Karpas-422 (cell line): Measurements from ENCODE around the gene LTO1. TPM values are rescaled to one million over a fixed set of nuclear protein-coding genes. Genes with fewer than 3 reads are reported as not detected.

Experiments used
- DNase-seq: peaks from one replicate; pipeline ENCODE4 v3.0.0-alpha.2; 2015
- H2AFZ ChIP-seq: fragments of 200-600 bp; sonication (generic); 2 replicates; pipeline ENCODE4 v1.6.1; 2014; ENCODE audit warnings: antibody characterized with exemption, low read length, mixed read lengths
- H3K27ac ChIP-seq: fragments of 200-600 bp; sonication (generic); 2 replicates; pipeline ENCODE4 v1.5.1; 2014; ENCODE audit warnings: mild to moderate bottlenecking, low read length, moderate library complexity
- H3K27me3 ChIP-seq: fragments of 200-600 bp; sonication (generic); 2 replicates; pipeline ENCODE4 v1.6.1; 2014; ENCODE audit warnings: low read length, mixed read lengths
- H3K36me3 ChIP-seq: fragments of 200-600 bp; sonication (generic); 2 replicates; pipeline ENCODE4 v1.6.1; 2014; ENCODE audit warnings: low read length, mixed read lengths; ENCODE audit not compliant: insufficient read depth
- H3K4me1 ChIP-seq: fragments of 200-600 bp; sonication (generic); 2 replicates; pipeline ENCODE4 v1.6.1; 2014; ENCODE audit warnings: mild to moderate bottlenecking, low read length, mixed read lengths
- H3K4me2 ChIP-seq: fragments of 200-600 bp; sonication (generic); 2 replicates; pipeline ENCODE4 v1.6.1; 2014; ENCODE audit warnings: low read length, low read depth, mild to moderate bottlenecking; ENCODE audit not compliant: poor library complexity, severe bottlenecking
- H3K4me3 ChIP-seq: fragments of 200-600 bp; sonication (generic); 2 replicates; pipeline ENCODE4 v1.5.1; 2014; ENCODE audit warnings: mild to moderate bottlenecking, antibody characterized with exemption, low read length, mixed read lengths
- H3K79me2 ChIP-seq: fragments of 200-600 bp; sonication (generic); 2 replicates; pipeline ENCODE4 v1.6.1; 2014; ENCODE audit warnings: mild to moderate bottlenecking, low read length, mixed read lengths
- H3K9ac ChIP-seq: fragments of 200-600 bp; sonication (generic); 2 replicates; pipeline ENCODE4 v1.6.0; 2014; ENCODE audit warnings: low read length
- H3K9me2 ChIP-seq: fragments of 200-600 bp; sonication (generic), shearing (Covaris generic); replicated peaks from 2 replicates; pipeline ENCODE4 v1.6.0; 2014; ENCODE audit warnings: mild to moderate bottlenecking, low read length, moderate library complexity; ENCODE audit not compliant: insufficient read depth
- H3K9me3 ChIP-seq: fragments of 300-700, 200-600 bp; sonication (generic); 2 replicates; pipeline ENCODE4 v1.6.1; 2014; ENCODE audit warnings: low read length, mixed read lengths
- H4K20me1 ChIP-seq: fragments of 200-600 bp; sonication (generic); 2 replicates; pipeline ENCODE4 v1.6.1; 2014; ENCODE audit warnings: mild to moderate bottlenecking, antibody characterized with exemption, low read length, low read depth; ENCODE audit not compliant: insufficient read depth
- total RNA-seq: library from RNA; depleted of rRNA; stranded (reverse); fragments of >200 nt; shearing (Covaris generic); gene quantifications from 2 replicates; pipeline ENCODE4 v1.2.3, GENCODE V29; 2014; ENCODE audit warnings: low replicate concordance

Gene LTO1
- total RNA-seq, 1 experiment from 2014 or later, result 26.2 TPM

- no peak for DNase-seq
- H3K27ac ChIP-seq, result no peak overlapping the region
- H2AFZ ChIP-seq, result no peak overlapping the region
- H3K4me3 ChIP-seq, result no peak overlapping the region
- H3K79me2 ChIP-seq, result no peaks in the 10 kb centered on the region; the same call in 1 of the 2 replicates
- H3K9ac ChIP-seq, result no peak overlapping the region
- no peaks in the 10 kb centered on the region for H3K9me2 ChIP-seq
- peaks cover 8% of the 10 kb centered on the region; the same call in 1 of the 2 replicates for H3K36me3 ChIP-seq
- H3K9me3 ChIP-seq, result no peaks in the 10 kb centered on the region
- no peaks in the 10 kb centered on the region for H3K27me3 ChIP-seq
- H3K4me2 ChIP-seq, result no peak overlapping the region
- H3K4me1 ChIP-seq, result no peaks in the 10 kb centered on the region
- 0 out of 2 replicates have a peak, but pooled peaks cover 9% of the 10 kb centered on the region for H4K20me1 ChIP-seq
Observed at GRCh38 chr11:69666261-69666660, 8.9 kb downstream of the LTO1 start.

GRCh38 chr11:69665669-69666068 is 9.5 kb downstream of the LTO1 start:
- H3K36me3 ChIP-seq, result peaks cover 8% of the 10 kb centered on the region; the same call in 1 of the 2 replicates
- no peaks in the 10 kb centered on the region; the same call in 1 of the 2 replicates for H3K79me2 ChIP-seq
- H3K4me1 ChIP-seq, result no peaks in the 10 kb centered on the region
- no peaks in the 10 kb centered on the region for H3K9me2 ChIP-seq
- H3K4me2 ChIP-seq, result no peak overlapping the region
- 0 out of 2 replicates have a peak, but pooled peaks cover 9% of the 10 kb centered on the region for H4K20me1 ChIP-seq
- no peak overlapping the region for H3K27ac ChIP-seq
- no peak overlapping the region for H3K9ac ChIP-seq
- H3K4me3 ChIP-seq, result no peak overlapping the region
- no peak for DNase-seq
- H2AFZ ChIP-seq, result no peak overlapping the region
- H3K27me3 ChIP-seq, result no peaks in the 10 kb centered on the region
- H3K9me3 ChIP-seq, result no peaks in the 10 kb centered on the region

- no peaks in the 10 kb centered on the region for H3K9me3 ChIP-seq
- H3K4me2 ChIP-seq, result no peak overlapping the region
- no peak overlapping the region for H3K9ac ChIP-seq
- no peaks in the 10 kb centered on the region for H3K27me3 ChIP-seq
- H3K4me1 ChIP-seq, result no peaks in the 10 kb centered on the region
- 0 out of 2 replicates have a peak, but pooled peaks cover 9% of the 10 kb centered on the region for H4K20me1 ChIP-seq
- peaks cover 8% of the 10 kb centered on the region; the same call in 1 of the 2 replicates for H3K36me3 ChIP-seq
- no peak for DNase-seq
- no peaks in the 10 kb centered on the region; the same call in 1 of the 2 replicates for H3K79me2 ChIP-seq
- H2AFZ ChIP-seq, result no peak overlapping the region
- H3K9me2 ChIP-seq, result no peaks in the 10 kb centered on the region
- no peak overlapping the region for H3K4me3 ChIP-seq
- H3K27ac ChIP-seq, result no peak overlapping the region
Observed at GRCh38 chr11:69664901-69665300, 10.3 kb downstream of the LTO1 start.

- no peaks in the 10 kb centered on the region for H3K79me2 ChIP-seq
- peaks cover 3% of the 10 kb centered on the region; the same call in 1 of the 2 replicates for H3K36me3 ChIP-seq
- DNase-seq, result no peak
- H3K9me3 ChIP-seq, result no peaks in the 10 kb centered on the region
- H3K9me2 ChIP-seq, result no peaks in the 10 kb centered on the region
- H3K9ac ChIP-seq, result no peak overlapping the region
- H3K27ac ChIP-seq, result no peak overlapping the region
- H3K4me3 ChIP-seq, result no peak overlapping the region
- H4K20me1 ChIP-seq, result 0 out of 2 replicates have a peak, but pooled peaks cover 7% of the 10 kb centered on the region
- no peaks in the 10 kb centered on the region for H3K4me1 ChIP-seq
- H2AFZ ChIP-seq, result no peak overlapping the region
- H3K4me2 ChIP-seq, result no peak overlapping the region
- H3K27me3 ChIP-seq, result no peaks in the 10 kb centered on the region
Observed at GRCh38 chr11:69664103-69664775, 10.9 kb downstream of the LTO1 start.

GRCh38 chr11:69663326-69663725 is 11.8 kb downstream of the LTO1 start:
- Histone ChIP-seq H4K20me1 (0 out of 2 replicates have a peak, but pooled peaks cover 4% of the 10 kb centered on the region), H2AFZ (no peak overlapping the region), H3K36me3 (no peaks in the 10 kb centered on the region), H3K27ac (no peak overlapping the region), H3K9ac (no peak overlapping the region), H3K4me1 (no peaks in the 10 kb centered on the region), H3K4me2 (no peak overlapping the region), H3K27me3 (no peaks in the 10 kb centered on the region), H3K9me2 (no peaks in the 10 kb centered on the region), H3K4me3 (no peak overlapping the region), H3K79me2 (no peaks in the 10 kb centered on the region), H3K9me3 (no peaks in the 10 kb centered on the region)
- no peak for DNase-seq

- Histone ChIP-seq H3K9ac (no peak overlapping the region), H3K36me3 (no peaks in the 10 kb centered on the region)
Observed at GRCh38 chr11:69662806-69663205, 12.3 kb downstream of the LTO1 start.

GRCh38 chr11:69662021-69662698 is 13.0 kb downstream of the LTO1 start:
- H3K4me1 ChIP-seq, result no peaks in the 10 kb centered on the region
- no peak overlapping the region for H3K9ac ChIP-seq
- no peak overlapping the region for H3K4me2 ChIP-seq
- 0 out of 2 replicates have a peak, but pooled peaks cover 4% of the 10 kb centered on the region for H4K20me1 ChIP-seq
- H3K9me2 ChIP-seq, result no peaks in the 10 kb centered on the region
- DNase-seq, result no peak
- no peaks in the 10 kb centered on the region for H3K79me2 ChIP-seq
- no peak overlapping the region for H3K27ac ChIP-seq
- H3K27me3 ChIP-seq, result no peaks in the 10 kb centered on the region
- H3K4me3 ChIP-seq, result no peak overlapping the region
- no peak overlapping the region for H2AFZ ChIP-seq
- H3K9me3 ChIP-seq, result no peaks in the 10 kb centered on the region
- no peaks in the 10 kb centered on the region for H3K36me3 ChIP-seq

More at GRCh38 chr11:69662806-69663205, 12.3 kb downstream of the LTO1 start:
- Histone ChIP-seq H3K4me2 (no peak overlapping the region), H2AFZ (no peak overlapping the region), H3K4me3 (no peak overlapping the region), H3K27me3 (no peaks in the 10 kb centered on the region), H3K79me2 (no peaks in the 10 kb centered on the region), H3K27ac (no peak overlapping the region), H3K4me1 (no peaks in the 10 kb centered on the region), H4K20me1 (0 out of 2 replicates have a peak, but pooled peaks cover 4% of the 10 kb centered on the region), H3K9me2 (no peaks in the 10 kb centered on the region), H3K9me3 (no peaks in the 10 kb centered on the region)
- DNase-seq, result no peak

- Histone ChIP-seq H3K4me3 (no peak overlapping the region), H3K36me3 (no peaks in the 10 kb centered on the region), H2AFZ (no peak overlapping the region)
Observed at GRCh38 chr11:69661413-69661715, 13.8 kb downstream of the LTO1 start.

More at GRCh38 chr11:69661413-69661715, 13.8 kb downstream of the LTO1 start:
- Histone ChIP-seq H3K4me2 (no peak overlapping the region), H3K79me2 (no peaks in the 10 kb centered on the region), H3K9me3 (no peaks in the 10 kb centered on the region), H3K27me3 (no peaks in the 10 kb centered on the region), H3K9me2 (no peaks in the 10 kb centered on the region), H4K20me1 (0 out of 2 replicates have a peak, but pooled peaks cover 4% of the 10 kb centered on the region), H3K27ac (no peak overlapping the region), H3K9ac (no peak overlapping the region), H3K4me1 (no peaks in the 10 kb centered on the region)
- DNase-seq, result no peak
